ENCODE data around the gene PIP4K2C.

Gene PIP4K2C

DNA sequence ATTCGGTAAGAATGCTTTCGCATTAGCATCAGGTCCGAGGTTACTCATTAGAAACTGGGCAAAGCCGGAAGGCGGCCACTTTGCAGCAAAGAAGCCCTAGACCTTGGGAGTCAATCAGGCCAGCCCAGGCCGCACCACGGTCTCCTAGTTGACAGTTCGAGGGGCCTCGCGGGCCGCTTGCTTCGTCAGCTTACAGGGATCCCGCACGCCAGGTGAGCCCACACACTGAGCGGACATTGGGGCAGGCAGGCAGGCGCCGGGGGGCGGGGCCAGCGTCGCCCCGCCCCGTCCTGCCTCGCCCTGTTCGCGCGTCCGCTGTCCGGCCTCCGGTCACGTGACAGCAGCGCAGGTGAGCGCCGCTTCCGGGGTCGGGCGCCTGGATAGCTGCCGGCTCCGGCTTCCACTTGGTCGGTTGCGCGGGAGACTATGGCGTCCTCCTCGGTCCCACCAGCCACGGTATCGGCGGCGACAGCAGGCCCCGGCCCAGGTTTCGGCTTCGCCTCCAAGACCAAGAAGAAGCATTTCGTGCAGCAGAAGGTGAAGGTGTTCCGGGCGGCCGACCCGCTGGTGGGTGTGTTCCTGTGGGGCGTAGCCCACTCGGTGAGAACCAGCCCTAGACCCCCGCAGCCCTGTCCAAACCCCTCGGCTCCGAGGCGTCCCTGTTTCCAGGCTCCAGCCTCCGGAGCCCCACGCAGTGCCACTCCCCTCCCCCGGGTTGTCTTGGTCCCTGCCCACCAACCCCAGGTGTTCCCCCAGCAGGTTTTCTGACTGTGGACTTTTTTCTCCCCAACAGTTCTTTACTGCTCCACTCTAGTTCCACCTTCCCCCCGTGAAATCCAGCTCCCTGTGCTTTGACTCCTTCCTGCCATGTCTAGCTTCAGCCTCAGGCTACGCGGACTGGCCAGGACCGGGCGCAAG, at the start of gene PIP4K2C:
Gene PIP4K2C (plus strand): TSS at position 329 of the 918 bp plus-strand sequence. CDS start 98 bp downstream, at position 427.
- DNase-seq = peak; percentile 68 to 97 (median 80)
- intact Hi-C loops (cut with DNase I) = no loop called here

DNA sequence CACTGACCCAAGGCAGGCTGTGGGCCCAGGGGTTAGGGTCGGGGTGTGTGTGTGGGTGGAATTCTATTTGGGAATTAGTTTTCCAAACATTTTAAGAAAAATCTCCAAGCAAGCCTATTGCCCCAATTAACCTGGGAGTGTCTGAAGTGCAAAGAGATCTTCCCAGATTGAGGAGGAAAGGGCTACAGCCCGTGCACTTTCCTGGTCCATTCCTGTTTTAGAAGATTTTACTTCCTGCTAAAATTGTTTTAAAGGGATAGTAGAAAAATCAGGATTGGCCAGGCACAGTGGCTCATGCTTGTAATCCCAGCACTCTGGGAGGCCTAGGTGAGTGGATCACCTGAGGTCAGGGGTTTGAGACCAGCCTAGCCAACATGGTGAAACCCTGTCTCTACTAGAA, 49.3 kb upstream of the PIP4K2C start:
- intact Hi-C loops (cut with DNase I) = no loop called here
- DNase-seq = no peak

DNA sequence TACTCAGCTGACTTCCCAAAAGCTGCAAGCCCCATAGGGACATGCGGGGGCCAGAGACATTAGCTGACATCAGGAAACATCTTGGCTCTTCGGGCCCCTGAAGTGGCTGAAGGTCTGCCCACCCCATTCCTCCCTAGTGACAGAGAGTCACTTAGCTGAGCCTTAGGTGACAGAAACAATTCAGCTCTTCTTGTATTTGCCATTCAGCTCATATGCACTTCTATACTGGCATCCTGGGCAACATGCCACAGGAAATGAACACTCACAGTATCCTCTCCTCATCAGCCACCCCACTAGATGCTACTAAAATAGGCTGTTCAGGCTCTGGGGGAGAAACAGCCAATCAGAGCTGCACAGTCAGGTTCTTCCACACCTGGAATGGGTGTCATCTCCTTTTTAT, 47.4 kb upstream of the PIP4K2C start:
- peak in 2 of 10 donors; percentile 29 to 39 for DNase-seq

DNA sequence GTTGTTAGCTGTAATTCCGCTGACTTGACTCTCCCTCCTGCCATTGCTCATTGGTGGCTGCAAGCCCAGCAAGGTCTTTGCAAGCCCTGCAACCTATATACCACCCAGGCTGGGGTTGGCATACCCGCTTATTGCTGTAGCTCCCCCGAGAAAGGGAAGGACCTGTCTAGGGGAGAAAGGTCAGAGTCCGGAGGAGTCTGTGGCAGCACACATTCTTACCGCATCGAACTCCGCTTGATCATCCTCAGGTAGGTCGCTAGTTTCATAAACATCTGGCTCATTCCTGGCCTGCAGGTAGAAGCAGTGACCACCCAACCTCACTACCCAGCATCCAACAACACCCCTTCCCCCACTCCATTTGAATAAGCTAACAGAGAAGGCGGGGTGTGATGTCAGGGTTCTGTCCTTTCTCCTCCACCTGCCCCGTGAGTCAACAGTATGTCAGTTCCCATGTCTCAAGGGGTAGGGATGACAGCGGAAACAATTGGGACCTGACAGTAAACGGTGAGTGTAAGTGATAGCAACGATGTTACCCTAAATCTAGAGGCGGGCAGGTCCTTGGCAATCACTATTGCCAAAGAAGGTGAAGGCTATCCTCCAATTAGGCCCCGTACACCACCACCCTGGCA, 45.1 kb upstream of the PIP4K2C start:
- intact Hi-C loops (cut with DNase I) = loop anchor here (2.0 kb wide), 1 partner anchor 23 kb away; the partner anchor contains the start of gene MBD6
- no peak for DNase-seq

More for the DNA sequence above, 47.4 kb upstream of the PIP4K2C start:
- intact Hi-C loops (cut with DNase I) = no loop called here

- peak; percentile 93 to 99 (median 96) for DNase-seq
- intact Hi-C loops (cut with DNase I) = loop anchor here (2.0 kb wide), 1 partner anchor 24 kb away; the partner anchor contains the start of gene MBD6
These were observed 44.3 kb upstream of the PIP4K2C start, which contains the start of gene DCTN2 for GRCh38 chr12:57546438-57547287. TSS of gene DCTN2 (minus strand) at chr12:57547192. CDS start at chr12:57547063, 129 bp downstream.

- no peak for DNase-seq
- intact Hi-C loops (cut with DNase I) = loop anchor here (2.0 kb wide), 1 partner anchor 25 kb away; the partner anchor contains the start of gene MBD6
These were observed 43.5 kb upstream of the PIP4K2C start for GRCh38 chr12:57547288-57548012.

GRCh38 chr12:57548013-57548315, 43.0 kb upstream of the PIP4K2C start:
- intact Hi-C loops (cut with DNase I) = no loop called here

DNA sequence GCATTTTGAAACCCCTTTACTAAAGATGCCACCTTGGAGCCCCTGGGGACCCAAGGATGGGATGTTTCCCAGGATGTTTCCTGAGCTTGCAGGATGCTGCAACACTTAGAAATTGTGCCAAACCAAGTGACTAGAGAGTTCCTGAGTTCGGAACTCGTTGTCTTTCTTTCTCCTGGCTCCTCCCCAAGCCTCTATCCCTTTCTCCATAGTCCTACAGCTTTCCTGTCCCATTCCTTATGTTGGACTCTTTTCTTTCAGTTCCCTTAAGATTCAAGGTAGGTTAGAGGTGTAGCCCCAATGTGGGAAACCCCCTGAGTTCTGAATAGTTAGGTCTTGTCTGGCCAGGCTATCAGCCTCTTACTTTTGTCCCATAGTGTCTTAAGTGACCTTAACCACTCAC, 42.5 kb upstream of the PIP4K2C start:
- DNase-seq = no peak
- intact Hi-C loops (cut with DNase I) = no loop called here

More at GRCh38 chr12:57548013-57548315, 43.0 kb upstream of the PIP4K2C start:
- DNase-seq = no peak

DNA sequence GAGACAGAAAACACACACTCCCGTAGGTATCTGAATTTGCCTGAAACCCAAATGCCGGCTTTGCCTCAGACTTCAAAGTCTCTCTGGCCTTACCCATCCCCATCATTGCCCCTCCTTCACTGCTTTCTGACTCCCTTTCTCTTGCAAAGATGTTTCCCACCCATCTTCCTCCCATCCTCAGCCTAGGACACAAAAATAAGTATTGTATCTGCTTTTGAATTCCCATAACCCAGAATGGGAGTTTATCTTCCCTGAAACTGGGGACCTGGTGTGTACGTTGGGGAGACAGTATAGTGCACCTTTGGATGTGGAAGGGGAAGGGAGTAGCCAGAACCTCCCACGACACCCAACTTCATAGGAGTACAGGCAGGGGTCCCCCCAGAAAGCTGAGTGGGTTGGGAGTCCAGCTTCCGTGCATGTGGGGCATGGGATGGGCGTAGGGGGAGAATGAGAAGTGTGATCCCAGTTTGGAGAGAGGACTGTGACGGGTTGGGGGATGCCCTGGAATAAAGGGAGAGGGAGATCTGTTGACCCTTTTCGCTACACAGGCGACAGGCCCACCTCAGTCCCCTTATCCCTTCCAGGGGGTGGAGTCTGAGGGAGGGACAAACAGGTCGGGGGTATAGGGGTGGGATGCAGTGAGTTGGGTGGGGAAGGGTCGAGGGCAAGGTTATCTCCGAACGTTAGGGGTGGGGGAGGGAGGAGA, 41.6 kb upstream of the PIP4K2C start:
- no peak for DNase-seq

GRCh38 chr12:57549909-57550640, 40.9 kb upstream of the PIP4K2C start, which contains the start of gene KIF5A:
TSS of gene KIF5A (plus strand) at chr12:57550044. CDS start at chr12:57550272, 228 bp downstream.
- intact Hi-C loops (cut with DNase I) = no loop called here
- DNase-seq = peak; percentile 49 to 96 (median 76)

More for the DNA sequence above, 41.6 kb upstream of the PIP4K2C start:
- intact Hi-C loops (cut with DNase I) = no loop called here

GRCh38 chr12:57550641-57551549, 40.1 kb upstream of the PIP4K2C start:
- intact Hi-C loops (cut with DNase I) = no loop called here
- no peak for DNase-seq

DNA sequence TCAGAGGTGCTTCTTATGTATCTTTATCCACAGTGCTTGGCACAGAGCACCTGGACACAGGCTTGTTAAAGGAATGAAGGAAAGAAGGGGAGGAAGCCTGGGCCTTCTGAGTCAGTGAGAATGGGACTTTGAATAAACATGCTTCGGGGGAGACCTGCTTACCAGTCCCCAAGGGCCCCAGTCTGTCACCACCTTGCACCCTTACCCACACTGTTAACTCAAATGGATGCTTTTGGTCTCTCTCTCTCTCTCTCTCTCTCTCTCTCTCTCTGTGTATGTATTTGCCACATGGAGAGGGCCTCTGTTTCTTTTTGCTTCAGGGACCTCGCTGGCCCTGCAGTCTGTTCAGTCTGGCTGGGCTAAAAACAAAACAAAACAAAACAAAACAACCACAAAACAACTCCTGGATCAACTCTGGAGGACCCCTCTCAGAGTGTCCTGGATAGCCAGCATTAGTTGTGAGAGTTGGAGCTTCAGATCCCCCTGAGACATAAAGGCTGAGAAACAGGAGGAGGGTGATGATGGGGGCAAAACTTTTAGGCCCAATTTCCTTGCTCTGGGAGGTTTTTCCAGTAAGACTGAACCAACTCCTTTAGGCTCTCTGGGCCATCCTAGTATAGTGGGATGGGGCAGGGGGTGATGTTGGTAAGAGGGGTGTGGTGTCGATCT, 39.2 kb upstream of the PIP4K2C start:
- intact Hi-C loops (cut with DNase I) = no loop called here
- no peak for DNase-seq

DNA sequence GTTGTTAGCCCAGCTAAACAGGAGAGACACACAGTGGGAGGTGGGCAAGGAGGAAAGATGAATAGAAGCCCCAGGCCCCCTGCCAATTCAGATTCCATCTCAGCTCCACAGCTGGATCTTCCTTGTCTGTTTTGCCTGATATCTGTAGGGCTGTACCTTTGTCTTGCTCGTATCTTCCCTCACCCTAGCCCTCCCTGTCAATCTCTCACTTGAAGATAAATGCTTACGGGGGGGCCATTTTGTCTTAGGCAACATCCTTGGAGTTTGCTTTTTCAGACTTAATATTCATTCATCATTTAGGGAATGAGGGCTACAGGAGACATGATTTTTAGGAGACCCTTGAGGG, 38.7 kb upstream of the PIP4K2C start:
- intact Hi-C loops (cut with DNase I) = no loop called here
- DNase-seq = no peak

- intact Hi-C loops (cut with DNase I) = no loop called here
- DNase-seq = no peak
These were observed 38.1 kb upstream of the PIP4K2C start for GRCh38 chr12:57552835-57553313.

GRCh38 chr12:57553343-57554202, 37.4 kb upstream of the PIP4K2C start:
- no peak for DNase-seq
- intact Hi-C loops (cut with DNase I) = no loop called here

DNA sequence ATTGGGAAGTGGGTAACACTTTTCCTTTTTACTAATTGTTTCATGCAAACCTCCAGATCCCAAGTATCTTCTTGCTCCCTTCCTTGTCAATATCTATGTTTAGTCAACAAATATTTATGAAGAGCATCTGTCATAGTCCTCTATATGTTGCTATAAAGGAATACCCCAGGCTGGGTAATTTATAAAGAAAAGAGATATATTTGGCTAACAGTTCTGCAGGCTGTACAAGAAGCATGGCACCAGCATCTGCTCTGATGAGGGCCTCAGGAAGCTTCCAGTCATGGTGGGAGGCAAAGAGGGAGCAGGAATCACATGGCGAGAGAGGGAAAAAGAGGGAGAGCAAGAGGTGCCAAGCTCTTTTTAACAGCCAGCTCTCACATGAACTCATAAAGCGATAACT, 36.5 kb upstream of the PIP4K2C start:
- intact Hi-C loops (cut with DNase I) = no loop called here
- no peak for DNase-seq
